K562 (cell line): ENCODE results near the gene CCDC85B. TPM values are rescaled to one million over a fixed set of nuclear protein-coding genes. Genes with fewer than 3 reads are reported as not detected.

Experiments
- CAMTA2 ChIP-seq: fragments of 250-450 bp; sonication (Bioruptor Pico); conservative IDR thresholded peaks from 2 replicates; pipeline ENCODE4 v1.5.1; 2022
- CBFA2T2 ChIP-seq: fragments of 450-650 bp; conservative IDR thresholded peaks from 2 replicates; pipeline ENCODE4 v1.6.1; 2017; ENCODE audit warnings: mild to moderate bottlenecking
- CHD1 ChIP-seq: fragments of 200-600 bp; sonication (generic); IDR thresholded peaks from one replicate; pipeline ENCODE4 v1.6.1; 2012; ENCODE audit warnings: mild to moderate bottlenecking, moderate library complexity, low read length, inconsistent platforms
- FOXA3 ChIP-seq, 2 experiments: fragments of 450-650 bp in 1 of 2; sonication (generic) in 1 of 2; formaldehyde crosslinking; IDR thresholded peaks in 1 of 2; conservative IDR thresholded peaks in 1 of 2; 2 replicates each; pipeline versions ENCODE4 v1.4.0 to v1.8.0; 2020 to 2022; ENCODE audit warnings: mild to moderate bottlenecking in 2 of 2, missing genetic modification reagents in 1 of 2
- GTF2F1 ChIP-seq: IDR thresholded peaks from 2 replicates; pipeline ENCODE4 v1.6.1; 2011; ENCODE audit warnings: low read depth, low read length, improper control_type of control experiment
- HDGF ChIP-seq: fragments of 450-650 bp; IDR thresholded peaks from 2 replicates; pipeline ENCODE4 v1.6.1; 2016
- MYC ChIP-seq, 2 experiments: fragments of 250-450 bp in 1 of 2; sonication (Bioruptor Pico) in 1 of 2; IDR thresholded peaks; 2 replicates each; pipeline versions ENCODE4 v1.5.1 to v1.6.1; 2012 to 2021; ENCODE audit warnings: low read depth in 2 of 2, borderline replicate concordance in 1 of 2, improper control_type of control experiment in 1 of 2, low read length in 1 of 2, mild to moderate bottlenecking in 1 of 2, moderate library complexity in 1 of 2
- NELFE ChIP-seq: IDR thresholded peaks from 2 replicates; pipeline ENCODE4 v1.6.1; 2011; ENCODE audit warnings: mild to moderate bottlenecking; ENCODE audit not compliant: insufficient read depth, insufficient read length
- NR3C1 ChIP-seq: sonication (generic); formaldehyde crosslinking; IDR thresholded peaks from 2 replicates; pipeline ENCODE4 v1.8.1; 2022; ENCODE audit warnings: missing genetic modification reagents
- PHF21A ChIP-seq: fragments of 450-650 bp; IDR thresholded peaks from 2 replicates; pipeline ENCODE4 v1.6.1; 2017; ENCODE audit warnings: low read depth, borderline replicate concordance
- RAD51 ChIP-seq: fragments of 450-650 bp; IDR thresholded peaks from 2 replicates; pipeline ENCODE4 v1.7.1; 2016; ENCODE audit warnings: low read depth, mild to moderate bottlenecking, borderline replicate concordance
- RBM34 ChIP-seq: fragments of 200-400 bp; formaldehyde crosslinking; IDR thresholded peaks from 2 replicates; pipeline ENCODE4 v1.6.1; 2018; ENCODE audit warnings: low read length, borderline replicate concordance; ENCODE audit not compliant: insufficient read depth
- SFPQ ChIP-seq: fragments of 200-400 bp; formaldehyde crosslinking; IDR thresholded peaks from 2 replicates; pipeline ENCODE4 v1.6.1; 2017; ENCODE audit warnings: mild to moderate bottlenecking, low read depth, low read length, moderate library complexity
- SUPT5H ChIP-seq: fragments of 450-650 bp; IDR thresholded peaks from 2 replicates; pipeline ENCODE4 v1.6.1; 2016
- ZNF133 ChIP-seq: fragments of 250-450 bp; sonication (Bioruptor Pico); IDR thresholded peaks from 2 replicates; pipeline ENCODE4 v1.4.0; 2020; ENCODE audit warnings: mild to moderate bottlenecking
- ZNF174 ChIP-seq: fragments of 250-450 bp; sonication (Bioruptor Pico); IDR thresholded peaks from 2 replicates; pipeline ENCODE4 v1.4.0; 2020; ENCODE audit warnings: mild to moderate bottlenecking
- ZNF175 ChIP-seq: fragments of 200-800 bp; sonication (Bioruptor generic); IDR thresholded peaks from 2 replicates; pipeline ENCODE4 v1.6.1; 2016; ENCODE audit warnings: low read depth, mild to moderate bottlenecking, missing genetic modification characterization, missing compliant biosample characterization
- ZNF395 ChIP-seq: fragments of 200-800 bp; sonication (Bioruptor generic); IDR thresholded peaks from 2 replicates; pipeline ENCODE4 v1.6.1; 2017; ENCODE audit warnings: missing genetic modification characterization, missing compliant biosample characterization
- ZNF398 ChIP-seq: fragments of 250-450 bp; sonication (Bioruptor Pico); IDR thresholded peaks from 2 replicates; pipeline ENCODE4 v1.8.0; 2021; ENCODE audit warnings: moderate library complexity, mild to moderate bottlenecking, inconsistent platforms
- ZNF512 ChIP-seq: IDR thresholded peaks from 2 replicates; pipeline ENCODE4 v1.6.1; 2016; ENCODE audit warnings: missing genetic modification characterization, missing compliant biosample characterization
- ZNF766 ChIP-seq: fragments of 200-800 bp; sonication (Bioruptor generic); conservative IDR thresholded peaks from 2 replicates; pipeline ENCODE4 v1.6.1; 2016; ENCODE audit warnings: missing genetic modification characterization, missing compliant biosample characterization
- polyA plus RNA-seq, 8 experiments: library from polyadenylated mRNA; depleted of rRNA in 4 of 8; stranded (reverse) in 5 of 8; unstranded in 3 of 8; fragments of >200 nt; fragmentation: Nextera tagmentation in 2 of 8; fragmentation: Illumina TruSeq in 1 of 8; extraction: Ambion mirVana in 2 of 8; extraction: Trizol in 1 of 8; gene quantifications; 2 replicates each; pipeline versions ENCODE4 v1.2.1 to v1.2.3, GENCODE V29; 2011 to 2014; ENCODE audit warnings: inconsistent platforms in 1 of 8, missing spikeins in 1 of 8
- total RNA-seq, 7 experiments: library from RNA; depleted of rRNA in 6 of 7; stranded (reverse); fragments of >200 nt in 6 of 7; fragmentation: Illumina TruSeq in 2 of 7; extraction: Trizol in 2 of 7; gene quantifications; 2 replicates each; pipeline versions ENCODE4 v1.2.1 to v1.2.3, GENCODE V29; 2011 to 2021; ENCODE audit warnings: low replicate concordance in 1 of 7

Gene CCDC85B
- total and polyA plus RNA-seq, 9 of the 15 experiments (the other 6 are each of a cell fraction or from before 2014, with no cell fraction given): 0.14 to 138 (median 6.2) TPM

- TF ChIP-seq SFPQ: no peak; the same call in none of the 2 replicates
- TF ChIP-seq CAMTA2 (CRISPR knock-in tag): no peak
- no peak for TF ChIP-seq ZNF174 (CRISPR knock-in tag)
- TF ChIP-seq NR3C1: peak; percentile 16; the same call in 1 of the 2 replicates
- TF ChIP-seq ZNF395 (CRISPR knock-in tag): peak; percentile 83; the same call in 1 of the 2 replicates
- TF ChIP-seq FOXA3 (CRISPR knock-in tag; conservative IDR thresholded peaks at IDR 0.05 in 1 of 2, IDR thresholded peaks at IDR 0.05 in 1 of 2): peak in 1 of 2 experiments; percentile 62; a peak in 1 of 4 replicates
- no peak for TF ChIP-seq ZNF398 (CRISPR knock-in tag)
- no peak for TF ChIP-seq ZNF133 (CRISPR knock-in tag)
- TF ChIP-seq RBM34: no peak
- peak; percentile 70; the same call in 1 of the 2 replicates for TF ChIP-seq SUPT5H
- 0 out of 2 replicates have a peak, but pooled peaks have one; percentile 8 for TF ChIP-seq GTF2F1
- TF ChIP-seq MYC (IDR thresholded peaks at IDR 0.05; ENCODE audit: low read depth, low read length): peak; percentile 98
- peak; percentile 94 for TF ChIP-seq MYC (CRISPR knock-in tag; IDR thresholded peaks at IDR 0.05; ENCODE audit: borderline replicate concordance, low read depth)
- TF ChIP-seq CHD1: peak; percentile 77
- TF ChIP-seq PHF21A: no peak; the same call in 1 of the 2 replicates
- no peak for TF ChIP-seq ZNF175 (CRISPR knock-in tag)
- TF ChIP-seq HDGF: no peak
- no peak for TF ChIP-seq ZNF512 (tag)
- TF ChIP-seq RAD51: peak; percentile 42; the same call in 1 of the 2 replicates
- no peak for TF ChIP-seq NELFE
- TF ChIP-seq ZNF766 (CRISPR knock-in tag): no peak
- no peak for TF ChIP-seq CBFA2T2
Measured at GRCh38 chr11:65899356-65900124, 9.1 kb downstream of the CCDC85B start (continued).
